GM19463 (cell line): ENCODE measurements around the gene COA6.
"Not testable (repeated sequence)": the region's sequence is repeated elsewhere in the genome, so short reads cannot be mapped to it uniquely, and the experiment has no call there.

ENCODE experiments used
- ATAC-seq: cut with Tn5 transposase; IDR thresholded peaks from one replicate; pipeline ENCODE4 v1.9.1; 2021; ENCODE audit warnings: mild to moderate bottlenecking, moderate library complexity; ENCODE audit not compliant: unreplicated experiment

Gene COA6

DNA sequence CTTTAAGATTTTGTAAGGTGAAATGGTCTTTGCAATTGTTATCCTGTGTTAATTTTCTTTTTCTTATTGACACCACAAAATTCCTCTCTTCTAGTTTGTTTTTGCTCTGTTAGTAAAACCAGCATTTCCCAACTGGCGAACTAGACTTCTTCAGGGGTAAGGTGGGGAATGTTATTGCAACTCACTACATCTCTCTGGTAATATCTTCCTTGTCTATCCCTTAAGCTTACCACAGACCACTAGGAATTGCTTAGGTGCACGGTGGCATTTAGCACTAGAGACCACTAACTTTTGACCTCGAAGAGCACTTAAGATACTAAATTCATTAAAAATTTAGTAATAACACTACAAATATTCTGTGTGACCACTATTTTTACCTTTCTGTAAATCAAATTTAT lies 4.2 kb upstream of the COA6 start:
- ATAC-seq, result no peak

DNA sequence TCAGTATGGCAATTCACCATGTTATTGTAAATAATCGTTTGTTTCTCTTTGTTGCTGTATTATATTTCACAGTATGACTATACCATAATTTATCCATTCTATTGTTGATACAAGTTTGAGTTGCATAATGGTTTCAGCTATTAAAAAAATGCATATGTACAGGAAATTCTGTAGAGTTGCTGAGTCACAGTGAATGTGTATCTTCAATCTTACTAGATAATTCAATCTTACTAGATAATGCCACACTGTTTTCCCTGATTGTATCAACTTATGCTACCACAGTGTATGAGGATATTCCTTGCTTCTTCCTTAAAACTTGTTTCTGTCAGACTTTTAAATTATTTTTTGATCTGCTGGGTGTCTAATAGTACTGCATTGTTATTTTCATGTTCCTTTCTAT lies 3.5 kb upstream of the COA6 start:
- ATAC-seq, result no peak

- ATAC-seq, result no peak
Measured at GRCh38 chr1:234371414-234371813, 1.8 kb upstream of the COA6 start.

GRCh38 chr1:234372011-234372757 lies 1.1 kb upstream of the COA6 start:
- ATAC-seq, result no peak

GRCh38 chr1:234373959-234374254 lies 651 bp downstream of the COA6 start:
- ATAC-seq, result peak; percentile 11

- ATAC-seq, result no peak
Measured at GRCh38 chr1:234375672-234376071, 2.4 kb downstream of the COA6 start.

DNA sequence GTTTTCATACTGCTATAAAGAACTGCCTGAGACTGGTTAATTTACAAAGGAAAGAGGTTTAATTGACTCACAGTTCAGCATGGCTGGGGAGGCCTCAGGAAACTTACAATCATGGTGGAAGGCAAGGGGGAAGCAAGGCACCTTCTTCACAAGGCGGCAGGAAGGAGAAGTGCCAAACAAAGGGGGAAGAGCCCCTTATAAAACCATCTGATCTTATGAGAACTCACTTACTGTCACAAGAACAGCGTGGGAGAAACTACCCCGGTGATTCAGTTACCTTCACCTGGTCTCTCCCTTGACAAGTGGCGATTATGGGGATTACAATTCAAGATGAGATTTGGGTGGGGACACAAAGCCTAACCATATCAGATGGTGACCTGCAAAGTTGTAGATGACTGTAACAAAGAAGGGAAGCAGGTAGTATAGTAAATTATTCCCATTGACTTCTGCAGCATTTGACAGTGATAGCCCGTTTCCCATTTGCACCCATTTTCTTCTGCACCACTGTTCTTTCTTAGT lies 6.4 kb downstream of the COA6 start:
- ATAC-seq, result not testable (repeated sequence)

DNA sequence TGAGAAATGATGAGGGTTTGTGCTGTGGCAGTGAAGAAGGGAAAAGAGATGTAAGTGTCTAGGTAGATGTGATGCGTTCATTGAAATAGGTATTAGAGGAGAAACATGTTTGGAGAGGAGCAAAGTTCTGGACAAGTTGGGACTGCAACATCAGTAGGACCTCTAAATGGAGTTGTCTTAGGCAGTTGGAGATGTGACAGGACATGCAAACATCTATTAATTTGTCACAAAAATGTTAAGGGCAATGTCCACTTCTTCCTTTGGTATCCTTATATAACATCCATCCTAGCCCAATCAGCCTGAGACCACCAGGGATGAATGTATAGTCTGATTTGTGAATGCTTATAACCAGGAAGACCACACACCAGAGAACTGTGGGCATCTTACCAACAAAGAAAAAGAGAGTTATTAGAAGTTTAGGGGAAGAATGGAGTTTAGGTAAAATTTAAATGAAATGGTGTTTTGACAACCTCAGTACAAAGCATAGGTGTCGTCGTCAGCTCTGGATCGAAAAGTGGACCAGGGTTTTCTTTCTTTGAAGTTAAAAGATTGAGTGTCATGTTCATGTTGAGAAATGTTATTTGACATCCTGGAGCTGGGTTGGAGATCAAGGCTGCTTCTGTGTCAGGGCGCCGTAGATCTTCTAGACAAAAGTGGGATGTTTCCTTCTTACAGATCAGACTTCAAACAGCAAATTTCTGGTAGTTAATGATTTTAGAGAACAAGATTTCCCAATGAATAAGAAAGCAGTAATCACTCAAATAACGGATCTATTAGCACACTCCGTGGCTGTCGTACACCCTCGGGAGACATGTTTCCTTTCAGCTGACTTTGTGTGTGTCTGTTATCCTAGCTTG lies 8.7 kb downstream of the COA6 start:
- no peak for ATAC-seq

DNA sequence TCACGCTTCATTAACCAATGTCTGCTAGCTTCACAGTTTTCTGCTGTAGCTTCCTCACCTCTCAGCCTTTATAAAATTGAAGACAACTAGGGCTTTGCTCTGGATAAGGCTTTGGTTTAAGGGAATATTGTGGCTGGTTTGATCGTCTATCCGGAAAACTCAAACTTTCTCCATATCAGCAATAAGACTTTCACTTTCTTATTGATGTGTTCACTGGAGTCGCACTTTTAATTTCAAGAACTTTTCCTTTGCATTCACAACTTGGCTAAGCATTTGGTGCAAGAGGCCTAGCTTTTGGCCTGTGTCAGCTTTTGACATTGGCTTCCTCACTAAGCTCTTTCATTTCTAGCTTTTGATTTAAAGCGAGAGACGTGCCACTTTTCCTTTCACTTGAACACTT lies 12.9 kb downstream of the COA6 start:
- no peak for ATAC-seq

GRCh38 chr1:234388094-234388493 lies 14.8 kb downstream of the COA6 start:
- ATAC-seq, result no peak

GRCh38 chr1:234393190-234393589 lies 19.9 kb downstream of the COA6 start:
- no peak for ATAC-seq

- ATAC-seq, result no peak
Measured at GRCh38 chr1:234395297-234395696, 22.0 kb downstream of the COA6 start.

DNA sequence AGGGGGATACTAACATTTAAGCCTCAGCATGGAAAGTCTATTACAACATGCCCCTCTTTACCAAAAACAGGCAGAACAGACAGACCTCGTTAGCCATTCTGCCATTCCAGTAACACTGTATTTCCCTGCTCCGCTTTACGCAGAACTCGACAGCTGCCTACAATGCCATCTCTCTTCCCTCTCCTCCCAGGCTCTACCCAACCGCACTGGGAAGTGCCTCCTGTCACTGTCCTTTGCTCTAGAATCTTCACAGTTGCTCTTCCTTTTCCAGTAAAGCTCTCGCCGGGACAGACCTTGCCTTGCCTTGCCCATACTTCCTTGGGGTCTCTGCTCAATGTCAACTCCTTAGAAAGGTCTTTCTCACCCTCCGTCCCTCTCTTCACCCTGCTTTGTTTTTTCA lies 22.8 kb downstream of the COA6 start:
- ATAC-seq, result no peak

DNA sequence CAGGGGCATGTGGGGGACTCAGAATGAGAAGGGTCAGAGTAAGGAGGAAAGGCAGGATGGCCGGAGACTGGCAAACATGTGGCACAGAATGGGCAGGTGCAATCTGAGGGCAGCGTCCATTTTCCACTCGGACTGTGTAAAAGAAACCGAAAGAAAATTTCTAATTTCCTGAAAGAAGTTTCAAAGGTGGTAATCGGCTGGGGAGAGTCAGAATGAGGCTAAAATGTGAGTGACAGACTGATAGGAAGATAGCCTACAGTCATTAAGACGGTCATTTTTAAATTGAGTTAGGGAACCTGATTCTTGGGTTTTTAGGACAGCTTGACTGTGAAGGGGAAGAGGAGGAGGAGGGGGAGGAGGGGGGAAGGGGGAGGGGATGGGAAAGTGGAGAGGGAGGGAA lies 23.6 kb downstream of the COA6 start:
- ATAC-seq, result no peak

GRCh38 chr1:234397732-234398131 lies 24.5 kb downstream of the COA6 start:
- ATAC-seq, result no peak

- peak; percentile 54 for ATAC-seq
Measured at GRCh38 chr1:234398849-234399381, 25.7 kb downstream of the COA6 start.

DNA sequence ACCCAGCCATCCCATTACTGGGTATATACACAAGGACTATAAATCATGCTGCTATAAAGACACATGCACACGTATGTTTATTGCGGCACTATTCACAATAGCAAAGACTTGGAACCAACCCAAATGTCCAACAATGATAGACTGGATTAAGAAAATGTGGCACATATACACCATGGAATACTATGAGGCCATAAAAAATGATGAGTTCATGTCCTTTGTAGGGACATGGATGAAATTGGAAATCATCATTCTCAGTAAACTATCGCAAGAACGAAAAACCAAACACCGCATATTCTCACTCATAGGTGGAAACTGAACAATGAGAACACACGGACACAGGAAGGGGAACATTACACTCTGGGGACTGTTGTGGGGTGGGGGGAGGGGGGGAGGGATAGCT lies 26.3 kb downstream of the COA6 start:
- not testable (repeated sequence) for ATAC-seq

- ATAC-seq, result peak; percentile 62
Measured at GRCh38 chr1:234400773-234401172, 27.5 kb downstream of the COA6 start.

- ATAC-seq, result no peak
Measured at GRCh38 chr1:234401658-234402057, 28.4 kb downstream of the COA6 start.

DNA sequence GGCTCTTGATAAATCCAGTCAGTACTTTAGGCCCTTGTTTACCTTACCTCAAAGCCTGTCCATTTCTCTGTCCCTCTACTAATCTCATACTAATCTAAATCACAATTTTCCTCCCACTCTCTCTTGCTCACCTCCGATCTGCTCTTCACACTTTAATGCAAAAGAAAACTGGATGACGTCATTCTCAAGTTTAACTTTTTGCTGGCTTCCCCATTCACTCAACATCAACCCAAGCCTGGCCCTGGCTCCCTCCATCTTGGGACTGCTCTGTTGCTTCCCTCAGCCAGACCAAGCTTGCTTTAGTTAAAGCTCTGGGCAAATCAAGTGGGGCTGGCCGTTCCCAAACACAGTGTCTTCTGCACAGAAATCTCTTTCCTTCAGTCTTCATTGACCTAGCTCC lies 29.7 kb downstream of the COA6 start:
- no peak for ATAC-seq

GRCh38 chr1:234405676-234406075 lies 32.4 kb downstream of the COA6 start:
- ATAC-seq, result no peak

DNA sequence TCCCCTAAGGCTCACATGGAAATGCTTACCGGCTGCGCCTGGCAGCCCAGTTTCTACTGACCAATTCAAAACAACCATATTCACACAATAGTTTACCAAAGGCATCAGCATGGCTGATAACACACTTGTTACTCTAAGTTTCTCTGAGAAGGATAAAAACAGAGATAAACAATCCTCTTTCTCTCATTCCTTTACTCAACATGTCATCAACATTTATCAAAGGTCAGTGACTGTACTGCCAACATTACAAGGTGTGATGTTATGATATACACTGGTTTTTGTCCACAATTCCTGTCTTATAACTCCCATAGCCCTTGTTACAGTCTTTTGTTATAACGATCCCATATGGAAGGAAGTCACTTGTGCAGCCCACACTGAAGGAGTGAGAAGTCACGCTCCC lies 33.6 kb downstream of the COA6 start:
- no peak for ATAC-seq
